Occipital lobe (tissue), 2 donors: ENCODE data around the gene NBAS. TPM values are rescaled to one million over a fixed set of nuclear protein-coding genes. Genes with fewer than 3 reads are reported as not detected.

ENCODE experiments used
- DNase-seq: peaks from one replicate; lab custom pipeline; 2025; lab: John Stamatoyannopoulos, UW
- total RNA-seq: library from RNA; depleted of rRNA; stranded (reverse); fragments of >200 nt; gene quantifications from one replicate; pipeline ENCODE4 v1.2.3, GENCODE V29; 2014

NBAS gene
- total RNA-seq, 1 donor from 2014 or later, result 168 TPM

- DNase-seq, result no peak
Measured at GRCh38 chr2:15170070-15170775, 390.9 kb downstream of the NBAS start.

GRCh38 chr2:15169326-15170069 is 391.6 kb downstream of the NBAS start:
- DNase-seq, result no peak

GRCh38 chr2:15168116-15168515 is 393.0 kb downstream of the NBAS start:
- DNase-seq, result no peak

GRCh38 chr2:15166878-15167277 is 394.3 kb downstream of the NBAS start:
- no peak for DNase-seq

- DNase-seq, result no peak
Measured at GRCh38 chr2:15163326-15163725, 397.8 kb downstream of the NBAS start.

- DNase-seq, result no peak
Measured at GRCh38 chr2:15162620-15163019, 398.5 kb downstream of the NBAS start.

- DNase-seq, result no peak
Measured at GRCh38 chr2:15160201-15160991, 400.7 kb downstream of the NBAS start.

- no peak for DNase-seq
Measured at GRCh38 chr2:15159751-15160177, 401.4 kb downstream of the NBAS start.

GRCh38 chr2:15159206-15159605 is 401.9 kb downstream of the NBAS start:
- DNase-seq, result no peak

- no peak for DNase-seq
Measured at GRCh38 chr2:15158532-15158931, 402.6 kb downstream of the NBAS start.

GRCh38 chr2:15158100-15158499 is 403.0 kb downstream of the NBAS start:
- no peak for DNase-seq

- no peak for DNase-seq
Measured at GRCh38 chr2:15155959-15156574, 405.1 kb downstream of the NBAS start.

GRCh38 chr2:15154297-15154696 is 406.8 kb downstream of the NBAS start:
- no peak for DNase-seq

GRCh38 chr2:15152382-15152781 is 408.8 kb downstream of the NBAS start:
- no peak for DNase-seq

GRCh38 chr2:15149063-15149462 is 412.1 kb downstream of the NBAS start:
- DNase-seq, result no peak

GRCh38 chr2:15147591-15147990 is 413.5 kb downstream of the NBAS start:
- no peak for DNase-seq

- DNase-seq, result no peak
Measured at GRCh38 chr2:15146960-15147359, 414.2 kb downstream of the NBAS start.

- no peak for DNase-seq
Measured at GRCh38 chr2:15145919-15146318, 415.2 kb downstream of the NBAS start.

GRCh38 chr2:15145046-15145817 is 415.9 kb downstream of the NBAS start:
- DNase-seq, result no peak

GRCh38 chr2:15142069-15142689 is 419.0 kb downstream of the NBAS start:
- no peak for DNase-seq

GRCh38 chr2:15141211-15141610 is 419.9 kb downstream of the NBAS start:
- DNase-seq, result no peak
